Peyer's patch (tissue), 4 donors: ENCODE data around the gene MAN1C1.
A peak's percentile ranks its signal among the peaks of the same experiment; 100 is the strongest.

ENCODE experiments used
- CTCF ChIP-seq, 6 experiments: fragments of 450-650 bp in 4 of 6; fragments of 200-600 bp in 2 of 6; sonication (generic) in 1 of 6; IDR thresholded peaks; one replicate each; pipeline ENCODE4 v1.5.1; 2017 to 2019; ENCODE audit warnings: antibody characterized with exemption in 6 of 6, mild to moderate bottlenecking in 3 of 6, moderate library complexity in 1 of 6
- POLR2A ChIP-seq, 2 donors: fragments of 450-650 bp; IDR thresholded peaks; one replicate each; pipeline ENCODE4 v1.5.1; 2017; ENCODE audit warnings: antibody characterized with exemption in 2 of 2, mild to moderate bottlenecking in 2 of 2, moderate library complexity in 2 of 2

GRCh38 chr1:25616095-25616986 is at the start of gene MAN1C1:
- peak; percentile 28 to 52 (median 45) for TF ChIP-seq CTCF (IDR thresholded peaks at IDR 0.05)
- TF ChIP-seq POLR2A (IDR thresholded peaks at IDR 0.05): no peak
